PFSK-1 (cell line): ENCODE results near the gene FAM13A.

Source experiments
- FOXP2 ChIP-seq: optimal IDR thresholded peaks from 2 replicates; pipeline ENCODE3; 2011; ENCODE audit warnings: borderline replicate concordance, control low read depth, inconsistent platforms; ENCODE audit not compliant: insufficient read depth; ENCODE audit errors: extremely low read length, extremely low read depth
- POLR2AphosphoS5 ChIP-seq: IDR thresholded peaks from 2 replicates; pipeline ENCODE4 v1.6.1; 2012; ENCODE audit warnings: low read depth, mild to moderate bottlenecking, control low read depth, low read length, moderate library complexity
- SIN3A ChIP-seq: IDR thresholded peaks from 2 replicates; pipeline ENCODE4 v1.6.1; 2012; ENCODE audit warnings: mild to moderate bottlenecking, low read length, moderate library complexity, borderline replicate concordance; ENCODE audit not compliant: insufficient read depth
- TAF1 ChIP-seq: IDR thresholded peaks from 2 replicates; pipeline ENCODE4 v1.6.1; 2012; ENCODE audit warnings: low read length, control low read depth, borderline replicate concordance; ENCODE audit not compliant: insufficient read depth
- TF ChIP-seq, protein P1 (sequence below), 2 experiments: IDR thresholded peaks; 2 replicates each; pipeline versions ENCODE4 v1.6.1 to v1.8.0; 2011 to 2012; ENCODE audit warnings: low read depth in 2 of 2, low read length in 2 of 2, control low read depth in 1 of 2, inconsistent platforms in 1 of 2, mild to moderate bottlenecking in 1 of 2, moderate library complexity in 1 of 2; ENCODE audit not compliant: insufficient read depth in 1 of 2

The FAM13A gene

DNA sequence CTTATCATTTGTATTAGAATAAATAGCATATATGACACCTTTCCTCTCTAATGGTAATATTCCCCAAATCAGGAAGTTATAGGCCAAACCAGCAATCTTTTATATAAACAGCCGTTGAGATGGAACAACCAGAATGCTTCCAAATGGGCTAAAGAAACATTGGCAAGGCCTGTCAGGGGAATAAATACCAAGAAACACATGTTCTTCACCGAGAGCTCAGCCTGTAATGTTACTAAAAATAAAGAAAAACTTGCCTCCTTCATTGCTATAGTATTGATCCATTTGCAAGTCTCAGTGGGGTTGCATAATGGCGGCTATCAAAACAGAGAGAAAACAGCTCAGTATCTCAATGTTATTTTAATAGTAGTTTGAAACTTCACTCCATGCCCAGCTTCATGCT is 104.9 kb downstream of the FAM13A start:
- TF ChIP-seq FOXP2, result no peak
- no peak for TF ChIP-seq POLR2AphosphoS5
- TF ChIP-seq TAF1, result no peak
- TF ChIP-seq, protein P1, sequence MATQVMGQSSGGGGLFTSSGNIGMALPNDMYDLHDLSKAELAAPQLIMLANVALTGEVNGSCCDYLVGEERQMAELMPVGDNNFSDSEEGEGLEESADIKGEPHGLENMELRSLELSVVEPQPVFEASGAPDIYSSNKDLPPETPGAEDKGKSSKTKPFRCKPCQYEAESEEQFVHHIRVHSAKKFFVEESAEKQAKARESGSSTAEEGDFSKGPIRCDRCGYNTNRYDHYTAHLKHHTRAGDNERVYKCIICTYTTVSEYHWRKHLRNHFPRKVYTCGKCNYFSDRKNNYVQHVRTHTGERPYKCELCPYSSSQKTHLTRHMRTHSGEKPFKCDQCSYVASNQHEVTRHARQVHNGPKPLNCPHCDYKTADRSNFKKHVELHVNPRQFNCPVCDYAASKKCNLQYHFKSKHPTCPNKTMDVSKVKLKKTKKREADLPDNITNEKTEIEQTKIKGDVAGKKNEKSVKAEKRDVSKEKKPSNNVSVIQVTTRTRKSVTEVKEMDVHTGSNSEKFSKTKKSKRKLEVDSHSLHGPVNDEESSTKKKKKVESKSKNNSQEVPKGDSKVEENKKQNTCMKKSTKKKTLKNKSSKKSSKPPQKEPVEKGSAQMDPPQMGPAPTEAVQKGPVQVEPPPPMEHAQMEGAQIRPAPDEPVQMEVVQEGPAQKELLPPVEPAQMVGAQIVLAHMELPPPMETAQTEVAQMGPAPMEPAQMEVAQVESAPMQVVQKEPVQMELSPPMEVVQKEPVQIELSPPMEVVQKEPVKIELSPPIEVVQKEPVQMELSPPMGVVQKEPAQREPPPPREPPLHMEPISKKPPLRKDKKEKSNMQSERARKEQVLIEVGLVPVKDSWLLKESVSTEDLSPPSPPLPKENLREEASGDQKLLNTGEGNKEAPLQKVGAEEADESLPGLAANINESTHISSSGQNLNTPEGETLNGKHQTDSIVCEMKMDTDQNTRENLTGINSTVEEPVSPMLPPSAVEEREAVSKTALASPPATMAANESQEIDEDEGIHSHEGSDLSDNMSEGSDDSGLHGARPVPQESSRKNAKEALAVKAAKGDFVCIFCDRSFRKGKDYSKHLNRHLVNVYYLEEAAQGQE (IDR thresholded peaks at IDR 0.05; ENCODE audit: insufficient read depth in 1 of 2, low read depth in 2 of 2, low read length in 2 of 2), result no peak
- TF ChIP-seq SIN3A, result no peak

DNA sequence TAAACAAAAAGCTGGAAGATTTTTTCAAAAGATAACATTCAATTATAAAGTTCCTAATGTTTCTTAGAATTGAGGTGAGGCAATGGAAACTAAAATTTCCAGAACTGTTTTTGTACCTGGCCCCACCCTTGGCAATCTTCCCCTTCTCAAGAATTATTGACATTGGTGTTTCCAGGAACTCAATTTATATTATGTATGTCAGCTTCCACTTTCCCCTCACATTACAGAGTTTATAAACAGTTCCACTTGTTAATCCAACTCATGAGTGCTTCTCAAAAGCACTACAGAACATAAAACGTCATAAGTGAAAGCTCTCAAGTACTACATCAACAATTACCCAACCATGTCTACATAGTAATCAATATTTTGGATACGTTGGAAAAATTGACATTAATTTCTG is 107.4 kb downstream of the FAM13A start:
- TF ChIP-seq POLR2AphosphoS5, result no peak
- TF ChIP-seq SIN3A, result no peak
- TF ChIP-seq, protein P1 (IDR thresholded peaks at IDR 0.05; ENCODE audit: insufficient read depth in 1 of 2, low read depth in 2 of 2, low read length in 2 of 2), result no peak
- no peak for TF ChIP-seq TAF1
- no peak for TF ChIP-seq FOXP2

DNA sequence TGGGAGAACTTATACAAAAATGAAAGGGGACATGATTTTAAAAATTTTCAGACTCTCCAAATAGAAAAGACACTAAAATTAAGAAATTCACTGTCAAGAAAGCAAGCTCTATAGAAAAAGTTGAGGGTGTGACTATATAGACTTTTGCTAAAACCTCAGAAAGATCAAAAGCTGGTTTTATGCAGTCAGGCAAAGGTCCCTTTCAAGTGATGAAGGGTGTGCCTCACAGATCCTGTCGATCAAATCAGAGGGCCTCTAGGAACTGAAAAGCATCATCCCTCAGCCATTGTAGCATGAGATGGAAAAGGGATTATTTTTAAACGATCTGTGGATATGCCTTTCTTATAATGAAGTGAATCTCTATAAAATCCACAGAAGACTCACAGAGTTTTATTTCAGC is 116.5 kb downstream of the FAM13A start:
- TF ChIP-seq FOXP2, result no peak
- TF ChIP-seq POLR2AphosphoS5, result no peak
- no peak for TF ChIP-seq SIN3A
- TF ChIP-seq, protein P1 (IDR thresholded peaks at IDR 0.05; ENCODE audit: insufficient read depth in 1 of 2, low read depth in 2 of 2, low read length in 2 of 2), result no peak
- TF ChIP-seq TAF1, result no peak

DNA sequence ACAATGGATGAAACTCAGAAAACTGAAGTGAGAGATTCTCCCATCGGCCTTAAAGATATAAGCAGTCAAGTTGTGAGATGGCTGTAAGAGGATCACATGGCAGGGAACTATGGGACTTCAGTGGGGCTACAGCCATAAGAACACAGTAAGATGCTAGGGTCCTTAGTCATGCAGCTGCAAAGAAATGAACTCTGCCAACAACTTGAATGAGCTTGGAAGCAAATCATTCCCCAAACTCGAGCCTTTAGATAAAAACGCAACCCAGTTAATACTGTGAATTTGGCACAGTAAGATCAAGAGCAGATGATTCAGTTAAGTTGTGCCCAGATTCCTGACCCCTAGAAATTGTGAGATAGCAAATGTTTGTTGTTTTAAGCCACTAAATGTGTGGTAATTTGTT is 117.3 kb downstream of the FAM13A start:
- TF ChIP-seq FOXP2, result no peak
- TF ChIP-seq, protein P1 (IDR thresholded peaks at IDR 0.05; ENCODE audit: insufficient read depth in 1 of 2, low read depth in 2 of 2, low read length in 2 of 2), result no peak
- TF ChIP-seq POLR2AphosphoS5, result no peak
- TF ChIP-seq SIN3A, result no peak
- TF ChIP-seq TAF1, result no peak

DNA sequence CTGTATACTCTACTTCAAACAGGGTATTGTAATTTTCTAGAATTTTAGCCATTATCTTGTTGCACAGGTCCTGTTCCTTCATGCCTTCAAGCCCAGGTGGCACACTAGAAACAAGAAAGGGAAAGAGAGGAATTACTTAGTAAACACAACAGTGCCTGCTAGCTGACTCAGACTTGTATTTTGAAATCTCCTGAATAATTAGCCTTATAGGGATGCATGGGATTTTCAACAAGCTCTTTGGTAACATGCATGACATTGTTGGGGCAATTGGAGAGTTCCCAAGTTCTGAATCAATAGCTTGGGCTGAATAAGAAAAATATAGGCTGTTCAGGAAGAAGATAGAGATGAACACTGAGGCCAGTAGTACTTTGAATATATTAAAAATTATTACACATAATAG is 118.8 kb downstream of the FAM13A start:
- TF ChIP-seq FOXP2 (no peak), SIN3A (no peak)

DNA sequence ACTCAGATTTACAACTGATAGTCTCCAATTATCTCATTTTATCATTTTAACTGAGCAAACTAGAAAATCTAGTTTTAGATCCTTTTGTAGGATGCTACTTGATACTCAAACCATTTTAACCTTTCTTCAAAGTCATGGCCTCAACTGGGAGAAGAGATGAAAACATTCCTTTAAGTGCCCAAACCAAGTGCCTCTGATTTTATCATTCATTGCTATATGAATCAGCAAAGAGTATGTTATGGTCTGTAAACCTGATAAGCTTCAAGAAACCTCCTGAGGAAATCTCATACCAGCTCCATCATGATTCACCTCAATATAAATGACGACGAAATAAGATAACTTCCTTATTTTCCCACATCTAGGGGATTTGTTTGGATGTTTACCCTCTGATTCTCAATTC is 119.9 kb downstream of the FAM13A start:
- TF ChIP-seq TAF1 (no peak), SIN3A (no peak), FOXP2 (no peak)
- TF ChIP-seq, protein P1 (IDR thresholded peaks at IDR 0.05; ENCODE audit: insufficient read depth in 1 of 2, low read depth in 2 of 2, low read length in 2 of 2), result no peak
